ENCODE results near the gene FAM120B. TPM values are rescaled to one million over a fixed set of nuclear protein-coding genes. Genes with fewer than 3 reads are reported as not detected.

FAM120B gene
- total RNA-seq, 1 experiment from 2014 or later, result 16.7 TPM

DNA sequence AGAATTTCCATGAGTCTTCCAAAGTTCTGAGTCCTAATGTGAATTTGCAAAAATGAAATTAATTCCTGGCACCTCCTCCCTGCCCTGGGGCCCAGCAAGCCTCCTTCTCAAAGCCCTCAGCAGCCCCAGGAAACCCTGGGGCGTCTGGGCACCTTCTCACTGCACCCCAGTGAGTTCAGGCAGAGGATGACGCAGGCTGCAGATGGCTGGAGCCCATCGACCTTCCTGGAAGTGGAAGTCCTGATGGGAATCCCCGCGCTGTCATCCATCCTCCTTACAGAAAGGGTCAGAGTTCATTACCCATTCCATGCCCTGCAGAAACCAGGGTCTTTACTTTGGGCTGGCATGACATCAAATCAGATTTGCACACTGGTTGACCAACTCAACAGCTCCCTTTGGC, 47.3 kb upstream of the FAM120B start:
- TF ChIP-seq CTCF (conservative IDR thresholded peaks at IDR 0.05), result no peak
- no peak overlapping the region for H3K56ac ChIP-seq (ENCODE audit: insufficient read length, low read depth, low read length)
- H3K27me3 Mint-ChIP-seq (ENCODE audit: low read depth), result peaks cover 3% of the 10 kb centered on the region
- no peak overlapping the region for H2BK120ac ChIP-seq (ENCODE audit: low read depth, low read length, poor library complexity, severe bottlenecking)
- no peak overlapping the region for H4K8ac ChIP-seq (replicated peaks; ENCODE audit: insufficient read length, low read depth, low read length)
- no peak overlapping the region for H2AK5ac ChIP-seq (ENCODE audit: insufficient read length, low read length)
- H2BK5ac ChIP-seq (ENCODE audit: insufficient read length, low read length), result no peak overlapping the region
- no peak overlapping the region for H3T11ph ChIP-seq (ENCODE audit: low read length)
- no peaks in the 10 kb centered on the region for H3K23me2 ChIP-seq (ENCODE audit: insufficient read length, low read depth, low read length, poor library complexity, severe bottlenecking)
- no CpG with 5 or more reads among the region's 5 CpGs for WGBS (ENCODE audit: extremely low coverage, insufficient read length, low lambda C conversion rate)
- H3K4me3 Mint-ChIP-seq, result no peak overlapping the region
- no peak overlapping the region for H2AFZ ChIP-seq (ENCODE audit: low read length)
- no peaks in the 10 kb centered on the region for H3K9me3 ChIP-seq (ENCODE audit: control insufficient read depth, low read depth, low read length)
- DNase-seq, result no peak
- no peak overlapping the region for H3K14ac ChIP-seq (ENCODE audit: insufficient read depth, low read length)
- H3K79me2 ChIP-seq (ENCODE audit: insufficient read depth, low read length), result no peaks in the 10 kb centered on the region
- H4K5ac ChIP-seq (ENCODE audit: insufficient read length, low read depth, low read length), result no peak overlapping the region
- H2BK20ac ChIP-seq (ENCODE audit: low read depth, low read length, poor library complexity, severe bottlenecking), result no peak overlapping the region
- H3K27ac ChIP-seq (ENCODE audit: insufficient read length, low read depth, low read length), result no peak overlapping the region
- no peak overlapping the region for H3K18ac ChIP-seq (ENCODE audit: insufficient read length, low read depth, low read length)
- no peaks in the 10 kb centered on the region for H3K4me1 Mint-ChIP-seq
- no peaks in the 10 kb centered on the region for H3K9me3 Mint-ChIP-seq
- H3K9ac ChIP-seq (ENCODE audit: extremely low read depth, insufficient read length, low read length), result no peak overlapping the region
- no peaks in the 10 kb centered on the region for H3K27me3 ChIP-seq (ENCODE audit: insufficient read depth, low read length)
- H3K4me1 ChIP-seq (ENCODE audit: insufficient read depth, low read length), result no peaks in the 10 kb centered on the region
- H3K36me3 Mint-ChIP-seq (ENCODE audit: insufficient read depth in 1 of 3, low read depth in 3 of 3), result no peaks in the 10 kb centered on the region; a peak in 1 of 7 replicates
- no peak overlapping the region for H3K27ac Mint-ChIP-seq
- H2BK15ac ChIP-seq (ENCODE audit: low read depth, low read length), result no peak overlapping the region
- no peaks in the 10 kb centered on the region for H4K20me1 ChIP-seq (ENCODE audit: control insufficient read depth, insufficient read depth, insufficient read length)
- H4K91ac ChIP-seq (ENCODE audit: insufficient read length, low read depth, low read length), result no peak overlapping the region
- H3K79me1 ChIP-seq (ENCODE audit: insufficient read depth, low read depth, low read length, poor library complexity, severe bottlenecking), result no peaks in the 10 kb centered on the region
- no peak overlapping the region for H3K4ac ChIP-seq (ENCODE audit: low read depth, low read length)
- no peak overlapping the region for H2BK12ac ChIP-seq (ENCODE audit: insufficient read length, low read depth, low read length)
- H3K23ac ChIP-seq (ENCODE audit: insufficient read length, low read depth, low read length), result no peak overlapping the region
- no peak overlapping the region for H3K4me2 ChIP-seq (ENCODE audit: insufficient read depth, insufficient read length, low read length)

All from H9 (cell line).